Fibroblast of mammary gland (primary cell): ENCODE data around the gene KCTD16.

ENCODE experiments used
- DNase-seq: peaks from one replicate; pipeline ENCODE4 v3.0.0-alpha.2; 2010; ENCODE audit warnings: low read depth
- H3K4me3 ChIP-seq: 2 replicates; pipeline ENCODE4 v1.5.1; 2011; ENCODE audit warnings: low read depth, mild to moderate bottlenecking, low read length, moderate library complexity; ENCODE audit not compliant: control insufficient read depth
- TF ChIP-seq, protein P1 (sequence below): conservative IDR thresholded peaks from 2 replicates; pipeline ENCODE4 v1.5.1; 2011; ENCODE audit warnings: low read depth, low read length, inconsistent platforms; ENCODE audit not compliant: control insufficient read depth, insufficient read depth

The KCTD16 gene

DNA sequence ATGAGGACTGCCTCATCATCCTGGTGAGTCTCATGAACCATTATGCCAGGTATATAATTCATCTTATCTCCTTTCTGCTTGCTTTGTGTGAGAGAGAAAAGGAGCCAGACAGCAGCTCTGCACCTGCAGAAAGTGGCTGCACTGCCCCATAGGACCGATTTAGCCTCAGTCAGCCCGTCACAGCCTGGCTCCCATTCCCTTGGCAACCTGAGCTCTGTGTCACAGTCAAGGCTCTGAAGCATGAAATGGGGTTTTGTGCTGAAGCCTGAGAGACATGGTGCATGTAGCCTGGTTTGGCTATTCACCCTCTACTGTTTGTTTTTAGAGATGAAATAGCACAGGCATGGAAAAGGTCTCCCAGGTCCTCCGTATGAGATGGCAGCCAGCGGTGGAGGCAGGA is 198.3 kb downstream of the KCTD16 start:
- TF ChIP-seq, protein P1, sequence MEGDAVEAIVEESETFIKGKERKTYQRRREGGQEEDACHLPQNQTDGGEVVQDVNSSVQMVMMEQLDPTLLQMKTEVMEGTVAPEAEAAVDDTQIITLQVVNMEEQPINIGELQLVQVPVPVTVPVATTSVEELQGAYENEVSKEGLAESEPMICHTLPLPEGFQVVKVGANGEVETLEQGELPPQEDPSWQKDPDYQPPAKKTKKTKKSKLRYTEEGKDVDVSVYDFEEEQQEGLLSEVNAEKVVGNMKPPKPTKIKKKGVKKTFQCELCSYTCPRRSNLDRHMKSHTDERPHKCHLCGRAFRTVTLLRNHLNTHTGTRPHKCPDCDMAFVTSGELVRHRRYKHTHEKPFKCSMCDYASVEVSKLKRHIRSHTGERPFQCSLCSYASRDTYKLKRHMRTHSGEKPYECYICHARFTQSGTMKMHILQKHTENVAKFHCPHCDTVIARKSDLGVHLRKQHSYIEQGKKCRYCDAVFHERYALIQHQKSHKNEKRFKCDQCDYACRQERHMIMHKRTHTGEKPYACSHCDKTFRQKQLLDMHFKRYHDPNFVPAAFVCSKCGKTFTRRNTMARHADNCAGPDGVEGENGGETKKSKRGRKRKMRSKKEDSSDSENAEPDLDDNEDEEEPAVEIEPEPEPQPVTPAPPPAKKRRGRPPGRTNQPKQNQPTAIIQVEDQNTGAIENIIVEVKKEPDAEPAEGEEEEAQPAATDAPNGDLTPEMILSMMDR, result no peak
- H3K4me3 ChIP-seq, result no peak overlapping the region
- DNase-seq, result no peak

DNA sequence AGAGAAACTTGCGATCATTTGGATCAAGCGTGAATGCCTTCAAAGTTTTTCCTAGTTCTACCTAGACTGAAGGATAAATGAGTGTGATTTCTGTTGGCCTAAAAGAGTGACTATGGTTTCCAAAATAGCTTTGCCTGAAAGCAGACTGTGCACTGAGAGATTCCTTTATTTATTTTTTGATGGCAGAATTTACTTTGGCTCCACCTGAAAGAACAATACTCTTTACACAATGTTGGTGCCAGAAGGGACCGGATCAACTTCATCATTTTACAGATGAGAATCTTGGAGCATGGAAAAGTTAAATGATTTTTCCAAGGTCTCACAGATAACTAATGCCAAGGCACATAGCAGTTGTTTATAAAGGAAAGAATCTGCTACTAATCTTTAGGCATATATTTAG is 199.6 kb downstream of the KCTD16 start:
- H3K4me3 ChIP-seq, result no peak overlapping the region
- TF ChIP-seq, protein P1, result no peak
- DNase-seq, result no peak

DNA sequence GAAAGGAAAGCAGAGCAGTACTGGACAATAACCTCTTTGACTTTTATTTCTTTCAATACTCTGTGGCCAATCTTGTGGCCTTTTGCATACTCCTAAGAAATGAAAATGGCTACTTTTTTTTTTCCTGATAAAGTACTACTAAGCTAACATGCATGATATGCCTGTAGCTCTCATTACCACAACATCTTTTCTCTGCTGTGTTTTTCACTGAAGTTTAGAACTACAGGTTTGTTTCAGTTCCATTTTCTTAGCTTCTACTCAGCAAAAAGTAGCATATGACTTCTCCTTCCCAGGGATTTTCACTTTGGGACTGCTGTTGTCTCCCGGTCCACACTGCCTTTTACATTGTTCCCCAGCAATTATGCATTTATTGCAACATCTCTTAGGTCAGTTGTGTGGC is 204.0 kb downstream of the KCTD16 start:
- TF ChIP-seq, protein P1, result no peak
- no peak overlapping the region for H3K4me3 ChIP-seq
- DNase-seq, result no peak

DNA sequence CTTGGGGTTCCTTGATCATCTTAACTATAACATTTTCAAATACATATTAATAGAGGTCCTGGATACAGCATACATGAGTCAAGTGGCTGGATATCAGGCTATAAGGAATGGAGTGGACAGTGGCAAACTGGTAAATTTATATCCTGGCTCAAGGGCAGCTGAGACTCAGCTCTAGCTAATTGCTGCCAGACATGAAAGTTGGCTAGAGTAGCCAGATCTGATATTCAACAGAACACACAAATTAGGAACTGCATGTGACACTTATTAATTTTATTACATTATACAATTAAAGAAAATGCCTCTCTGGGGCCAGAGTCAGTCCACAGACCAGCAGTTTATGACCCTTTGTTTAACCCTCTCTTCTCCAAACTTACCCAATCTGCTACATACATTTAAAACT is 206.5 kb downstream of the KCTD16 start:
- TF ChIP-seq, protein P1, result no peak
- DNase-seq, result no peak
- H3K4me3 ChIP-seq, result no peak overlapping the region

DNA sequence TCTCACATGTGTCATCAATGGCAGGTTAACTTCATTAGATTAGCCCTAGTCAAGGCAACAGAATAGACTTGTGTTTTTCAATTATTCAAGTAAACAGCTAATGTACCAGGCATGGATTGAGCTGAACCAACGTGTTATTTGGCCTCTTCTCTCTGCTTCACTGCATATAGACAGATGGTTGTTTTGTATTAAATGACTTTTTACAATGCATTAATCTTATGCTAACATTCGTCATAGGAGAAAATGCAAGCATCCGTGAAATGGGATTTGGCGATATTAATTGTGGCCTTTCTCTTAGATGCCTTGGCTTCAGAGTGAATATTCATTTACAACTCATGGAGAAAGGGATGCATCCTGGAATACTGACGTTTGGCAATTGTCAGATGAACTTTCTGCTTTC is 208.0 kb downstream of the KCTD16 start:
- no peak overlapping the region for H3K4me3 ChIP-seq
- TF ChIP-seq, protein P1, result no peak
- no peak for DNase-seq

DNA sequence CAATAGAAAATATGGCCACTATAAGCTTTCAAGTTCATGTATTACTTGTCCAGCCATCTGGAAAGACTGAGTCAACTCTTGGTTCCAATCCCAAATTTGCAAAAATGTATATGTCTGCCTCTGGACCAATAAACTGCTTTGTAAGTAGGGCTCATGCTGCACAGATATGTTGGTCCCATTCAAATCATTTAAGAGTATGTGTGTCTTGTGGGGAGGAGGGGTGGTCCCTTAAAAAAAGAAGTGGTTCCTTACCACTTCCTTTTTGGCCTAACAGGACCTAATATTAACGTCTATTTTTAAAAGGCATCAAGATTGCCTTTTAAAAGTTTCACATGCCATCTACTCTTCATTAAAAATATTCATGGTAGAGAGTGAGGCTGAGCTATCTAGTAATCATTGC is 214.9 kb downstream of the KCTD16 start:
- no peak overlapping the region for H3K4me3 ChIP-seq
- TF ChIP-seq, protein P1, result no peak
- DNase-seq, result no peak

DNA sequence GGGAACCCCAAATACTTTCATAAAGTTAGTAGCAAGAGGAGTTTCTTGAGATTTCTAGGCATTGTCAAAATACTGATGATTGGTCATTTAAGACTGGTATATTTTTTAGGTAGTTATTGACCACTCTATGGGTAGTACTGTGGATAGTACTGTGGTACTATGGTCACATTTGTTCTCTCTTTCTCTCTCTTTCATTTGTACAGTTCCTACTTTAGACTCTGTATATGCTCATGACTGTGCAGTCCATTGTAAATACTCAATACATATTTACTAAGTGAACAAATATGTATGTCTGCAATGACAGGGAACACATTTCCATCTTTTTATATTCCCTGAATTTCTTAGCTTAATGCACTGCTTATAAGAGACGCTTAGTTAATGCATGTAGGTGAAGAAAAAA is 215.6 kb downstream of the KCTD16 start:
- DNase-seq, result no peak
- TF ChIP-seq, protein P1, result no peak
- no peak overlapping the region for H3K4me3 ChIP-seq
